ENCODE measurements around the gene SEMA3C. TPM values are rescaled to one million over a fixed set of nuclear protein-coding genes. Genes with fewer than 3 reads are reported as not detected.
A peak's percentile ranks its signal among the peaks of the same experiment; 100 is the strongest.

SEMA3C gene
- total and polyA plus RNA-seq, 10 donors: 1.1 to 53.7 (median 13.0) TPM

DNA sequence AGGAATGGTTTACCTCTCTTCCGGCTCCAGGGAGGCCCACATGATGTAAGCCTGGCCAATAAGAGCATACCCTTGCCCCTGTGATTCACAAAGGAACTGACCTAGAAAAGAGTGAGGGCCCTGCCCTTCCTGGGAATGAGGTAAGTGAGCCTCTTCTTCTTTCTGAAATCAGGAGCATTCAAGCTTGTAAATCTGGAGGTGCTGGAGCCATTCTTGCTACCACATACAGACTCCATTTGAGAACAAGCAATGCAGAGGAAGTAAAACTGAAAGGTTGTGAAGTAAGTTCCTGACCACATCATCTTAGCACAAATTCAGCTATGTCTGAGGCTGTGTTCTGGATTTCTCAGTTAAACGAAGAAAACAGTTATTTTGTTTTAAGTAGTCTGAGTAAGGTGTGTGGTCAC lies 148.2 kb downstream of the SEMA3C start:
- TF ChIP-seq, protein P1, sequence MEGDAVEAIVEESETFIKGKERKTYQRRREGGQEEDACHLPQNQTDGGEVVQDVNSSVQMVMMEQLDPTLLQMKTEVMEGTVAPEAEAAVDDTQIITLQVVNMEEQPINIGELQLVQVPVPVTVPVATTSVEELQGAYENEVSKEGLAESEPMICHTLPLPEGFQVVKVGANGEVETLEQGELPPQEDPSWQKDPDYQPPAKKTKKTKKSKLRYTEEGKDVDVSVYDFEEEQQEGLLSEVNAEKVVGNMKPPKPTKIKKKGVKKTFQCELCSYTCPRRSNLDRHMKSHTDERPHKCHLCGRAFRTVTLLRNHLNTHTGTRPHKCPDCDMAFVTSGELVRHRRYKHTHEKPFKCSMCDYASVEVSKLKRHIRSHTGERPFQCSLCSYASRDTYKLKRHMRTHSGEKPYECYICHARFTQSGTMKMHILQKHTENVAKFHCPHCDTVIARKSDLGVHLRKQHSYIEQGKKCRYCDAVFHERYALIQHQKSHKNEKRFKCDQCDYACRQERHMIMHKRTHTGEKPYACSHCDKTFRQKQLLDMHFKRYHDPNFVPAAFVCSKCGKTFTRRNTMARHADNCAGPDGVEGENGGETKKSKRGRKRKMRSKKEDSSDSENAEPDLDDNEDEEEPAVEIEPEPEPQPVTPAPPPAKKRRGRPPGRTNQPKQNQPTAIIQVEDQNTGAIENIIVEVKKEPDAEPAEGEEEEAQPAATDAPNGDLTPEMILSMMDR (IDR thresholded peaks at IDR 0.05 in 8 of 11, conservative IDR thresholded peaks at IDR 0.05 in 3 of 11): no peak
- TF ChIP-seq POLR2AphosphoS5 (IDR thresholded peaks at IDR 0.05) (no peak), POLR2A (IDR thresholded peaks at IDR 0.05) (no peak)
- H3K27me3 ChIP-seq (replicated peaks in 1 of 7): no peaks in the 10 kb centered on the region
- peak overlapping the region in 2 of 8 donors; percentile 23 to 43 for H3K27ac ChIP-seq
- WGBS, 5 donors: 46 to 74% (median 56%) methylated on average over 2 of the region's 2 CpGs
- DNase-seq: no peak
- intact Hi-C loops (cut with DNase I; ENCODE audit: low total_unique reads): no loop called here
- H3K4me3 ChIP-seq: no peak overlapping the region
- peaks cover 0 to 8% (median 0%) of the 10 kb centered on the region in 6 donors for H3K4me1 ChIP-seq
- H3K9me3 ChIP-seq: no peaks in the 10 kb centered on the region
- no peaks in the 10 kb centered on the region for H3K36me3 ChIP-seq

DNA sequence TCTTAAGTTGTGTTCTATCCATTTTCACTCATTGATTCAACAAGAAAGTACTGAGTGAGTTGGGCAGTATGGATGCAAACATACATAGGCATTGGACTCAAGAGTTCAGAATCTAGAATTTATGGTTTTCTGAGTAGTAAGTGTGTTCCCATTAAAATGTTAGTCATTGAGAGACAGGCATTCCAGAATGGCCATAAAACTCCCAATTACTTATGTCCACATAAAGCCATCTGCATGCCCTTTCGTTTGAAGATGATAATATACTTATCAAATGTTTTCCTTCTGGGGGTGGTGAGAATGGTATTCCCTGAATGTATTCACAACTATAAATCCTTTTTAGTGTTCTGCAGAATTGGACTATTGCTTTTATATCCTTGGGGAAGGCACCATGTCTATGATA lies 148.8 kb downstream of the SEMA3C start:
- intact Hi-C loops (cut with DNase I; ENCODE audit: low total_unique reads): no loop called here
- TF ChIP-seq POLR2AphosphoS5 (IDR thresholded peaks at IDR 0.05) (no peak), POLR2A (IDR thresholded peaks at IDR 0.05) (no peak)
- TF ChIP-seq, protein P1 (IDR thresholded peaks at IDR 0.05 in 8 of 11, conservative IDR thresholded peaks at IDR 0.05 in 3 of 11): no peak
- Histone ChIP-seq H3K36me3 (no peaks in the 10 kb centered on the region), H3K9me3 (no peaks in the 10 kb centered on the region), H3K4me1 (peaks cover 0 to 8% (median 0%) of the 10 kb centered on the region in 6 donors), H3K27ac (no peak overlapping the region), H3K27me3 (replicated peaks in 1 of 7) (no peaks in the 10 kb centered on the region), H3K4me3 (no peak overlapping the region)
- 63 to 89% (median 82%) methylated on average over 1 of the region's 1 CpG for WGBS, 5 donors
- DNase-seq: no peak

DNA sequence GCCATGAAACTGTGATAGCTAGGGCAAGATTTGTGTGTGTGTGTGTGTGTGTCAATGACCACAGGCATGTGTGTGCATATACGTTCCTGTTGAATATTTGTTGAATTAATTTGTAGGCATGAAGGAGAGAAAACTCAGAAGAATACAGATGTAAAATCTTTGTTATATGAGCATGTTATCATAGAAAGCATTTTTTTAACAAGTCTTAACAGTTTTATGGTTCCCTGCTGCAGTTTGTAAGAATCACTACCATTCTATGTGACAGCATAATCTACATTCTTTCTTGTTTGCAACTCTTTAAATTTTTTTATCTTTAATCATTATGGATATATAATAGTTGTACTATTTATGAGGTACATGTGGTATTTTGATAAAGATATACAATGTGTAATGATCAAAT lies 150.1 kb downstream of the SEMA3C start:
- TF ChIP-seq POLR2A (IDR thresholded peaks at IDR 0.05): no peak
- TF ChIP-seq, protein P1 (IDR thresholded peaks at IDR 0.05 in 8 of 11, conservative IDR thresholded peaks at IDR 0.05 in 3 of 11): no peak
- TF ChIP-seq POLR2AphosphoS5 (IDR thresholded peaks at IDR 0.05): no peak
- WGBS, 5 donors: 79 to 96% (median 85%) methylated on average over 1 of the region's 1 CpG
- Histone ChIP-seq H3K36me3 (no peaks in the 10 kb centered on the region), H3K27ac (no peak overlapping the region), H3K27me3 (replicated peaks in 1 of 7) (no peaks in the 10 kb centered on the region), H3K9me3 (no peaks in the 10 kb centered on the region), H3K4me3 (no peak overlapping the region), H3K4me1 (peaks cover 0 to 8% (median 0%) of the 10 kb centered on the region in 6 donors)
- no peak for DNase-seq
- intact Hi-C loops (cut with DNase I; ENCODE audit: low total_unique reads): no loop called here

DNA sequence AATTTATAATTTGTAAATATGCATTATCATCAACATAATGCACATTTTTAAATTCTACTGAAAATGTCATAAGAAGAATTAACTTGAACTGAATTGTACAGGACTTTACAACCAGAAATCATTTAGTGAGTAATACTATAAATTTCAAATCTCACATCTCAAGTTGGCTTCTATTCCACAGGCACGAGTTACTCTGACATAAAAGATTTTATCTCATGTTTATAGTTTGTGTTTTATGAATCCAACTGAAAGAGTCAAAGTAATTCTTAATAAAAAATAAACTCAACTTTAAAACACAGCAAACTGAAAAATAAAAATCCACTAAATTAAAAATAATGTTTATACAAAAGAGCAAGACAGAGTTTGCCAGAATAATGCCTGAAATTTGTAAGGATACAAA lies 151.2 kb downstream of the SEMA3C start:
- H3K36me3 ChIP-seq: no peaks in the 10 kb centered on the region
- no peak overlapping the region for H3K4me3 ChIP-seq
- H3K9me3 ChIP-seq: no peaks in the 10 kb centered on the region
- H3K4me1 ChIP-seq: peaks cover 0 to 8% (median 0%) of the 10 kb centered on the region in 6 donors
- TF ChIP-seq POLR2A (IDR thresholded peaks at IDR 0.05) (no peak), POLR2AphosphoS5 (IDR thresholded peaks at IDR 0.05) (no peak)
- TF ChIP-seq, protein P1 (IDR thresholded peaks at IDR 0.05 in 8 of 11, conservative IDR thresholded peaks at IDR 0.05 in 3 of 11): no peak
- 39 to 63% (median 43%) methylated on average over 1 of the region's 1 CpG for WGBS, 5 donors
- H3K27ac ChIP-seq: no peak overlapping the region
- DNase-seq: no peak
- intact Hi-C loops (cut with DNase I; ENCODE audit: low total_unique reads): no loop called here
- no peaks in the 10 kb centered on the region for H3K27me3 ChIP-seq (replicated peaks in 1 of 7)

Data from spleen (tissue), 11 donors.